HEK293T (cell line): ENCODE data around the gene SUPT4H1.

Experiments used
- CTCF ChIA-PET: fragments of 350-600 bp; formaldehyde crosslinking; extraction: SDS; loops from one replicate; lab custom pipeline; 2021; ENCODE audit warnings: antibody characterized with exemption, inconsistent platforms; lab: Yijun Ruan, JAX
- POLR2A ChIA-PET: fragments of 350-600 bp; formaldehyde crosslinking; extraction: SDS; loops from one replicate; lab custom pipeline; 2020; ENCODE audit warnings: antibody characterized with exemption, inconsistent platforms; lab: Yijun Ruan, JAX
- DNase-seq: peaks from one replicate; pipeline ENCODE4 v3.0.0; 2012; ENCODE audit warnings: mixed read lengths; ENCODE audit errors: extremely low spot score
- ARNT ChIP-seq: fragments of 450-650 bp; IDR thresholded peaks from 2 replicates; pipeline ENCODE4 v1.6.1; 2017; ENCODE audit warnings: mild to moderate bottlenecking
- BHLHE40 ChIP-seq: fragments of 450-650 bp; IDR thresholded peaks from 2 replicates; pipeline ENCODE4 v1.6.1; 2016; ENCODE audit warnings: mild to moderate bottlenecking, moderate library complexity, borderline replicate concordance
- CTBP1 ChIP-seq: fragments of 450-650 bp; IDR thresholded peaks from 2 replicates; pipeline ENCODE4 v1.6.1; 2016; ENCODE audit warnings: borderline replicate concordance
- FOXA1 ChIP-seq: fragments of 450-650 bp; IDR thresholded peaks from 2 replicates; pipeline ENCODE4 v1.6.1; 2016; ENCODE audit warnings: mild to moderate bottlenecking
- FOXK2 ChIP-seq: fragments of 450-650 bp; IDR thresholded peaks from 2 replicates; pipeline ENCODE4 v1.6.1; 2016; ENCODE audit warnings: mild to moderate bottlenecking
- FOXM1 ChIP-seq: fragments of 450-650 bp; IDR thresholded peaks from 2 replicates; pipeline ENCODE4 v1.6.1; 2017; ENCODE audit warnings: mild to moderate bottlenecking, borderline replicate concordance
- HDGF ChIP-seq: fragments of 450-650 bp; IDR thresholded peaks from 2 replicates; pipeline ENCODE4 v1.6.1; 2017; ENCODE audit warnings: antibody characterized with exemption, borderline replicate concordance
- L3MBTL2 ChIP-seq: fragments of 450-650 bp; conservative IDR thresholded peaks from 2 replicates; pipeline ENCODE4 v1.6.1; 2016; ENCODE audit warnings: mild to moderate bottlenecking
- LEF1 ChIP-seq: fragments of 450-650 bp; IDR thresholded peaks from 2 replicates; pipeline ENCODE4 v1.6.1; 2017; ENCODE audit warnings: mild to moderate bottlenecking, borderline replicate concordance
- NFRKB ChIP-seq: fragments of 450-650 bp; IDR thresholded peaks from 2 replicates; pipeline ENCODE4 v1.6.1; 2016; ENCODE audit warnings: mild to moderate bottlenecking, moderate library complexity
- PKNOX1 ChIP-seq: fragments of 450-650 bp; IDR thresholded peaks from 2 replicates; pipeline ENCODE4 v1.6.1; 2016
- SP1 ChIP-seq: fragments of 450-650 bp; IDR thresholded peaks from 2 replicates; pipeline ENCODE4 v1.6.1; 2017
- SUZ12 ChIP-seq: fragments of 450-650 bp; IDR thresholded peaks from 2 replicates; pipeline ENCODE4 v1.6.1; 2016; ENCODE audit warnings: mild to moderate bottlenecking
- TARDBP ChIP-seq: fragments of 450-650 bp; IDR thresholded peaks from 2 replicates; pipeline ENCODE4 v1.6.1; 2016
- ZNF384 ChIP-seq: fragments of 450-650 bp; IDR thresholded peaks from 2 replicates; pipeline ENCODE4 v1.6.1; 2016

The SUPT4H1 gene

DNA sequence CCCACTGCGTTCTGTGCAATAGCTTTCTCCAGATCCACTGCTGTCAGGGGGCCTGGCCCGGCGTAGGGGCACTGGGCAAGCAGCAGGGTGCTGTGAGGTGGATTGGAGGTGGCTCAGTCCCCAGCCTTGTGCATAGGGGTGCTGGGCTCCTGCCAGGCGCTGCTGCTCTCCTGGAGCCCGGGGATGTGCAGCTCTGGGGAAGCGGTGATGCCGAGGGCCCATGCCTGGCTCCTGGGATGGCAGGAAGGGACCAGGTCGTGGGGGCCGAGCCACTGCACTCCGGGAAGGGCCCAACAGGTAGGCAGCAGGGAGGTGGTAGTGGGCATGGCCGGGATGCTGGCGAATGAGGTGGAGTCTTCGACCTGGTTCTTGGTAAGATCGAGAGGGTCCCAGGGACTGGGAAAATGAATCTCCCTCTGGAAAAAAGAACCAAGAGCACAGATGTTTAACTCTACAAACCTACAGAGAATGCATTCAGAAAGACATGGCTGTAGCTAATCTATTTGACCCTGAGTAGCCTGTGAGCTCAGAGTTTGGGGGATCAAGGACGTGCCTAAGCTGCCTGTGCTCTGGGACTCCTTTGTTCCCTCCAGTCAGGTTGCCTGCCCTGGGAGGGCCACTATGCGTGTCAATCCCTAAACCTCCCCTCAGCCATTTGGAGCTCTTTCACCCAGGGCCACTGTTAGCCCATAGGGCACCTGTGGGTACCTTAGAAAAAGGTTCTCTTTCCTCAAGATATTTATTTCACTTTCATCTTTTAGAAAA, 6.6 kb upstream of the SUPT4H1 start:
- TF ChIP-seq LEF1 (no peak), FOXM1 (no peak)
- ChIA-PET CTCF (interaction anchor here (1.1 kb wide), 1 partner anchor 59 kb away, joined by 3 read pairs; the partner anchor contains the start of gene RNF43), POLR2A (no interaction called here)
- no peak for DNase-seq

- no peak for DNase-seq
- TF ChIP-seq L3MBTL2: no peak
- no peak for TF ChIP-seq ARNT
- TF ChIP-seq HDGF: no peak
- no peak for TF ChIP-seq NFRKB
- TF ChIP-seq SP1: no peak
- TF ChIP-seq LEF1: no peak
- no peak for TF ChIP-seq FOXK2
- POLR2A ChIA-PET: no interaction called here
- CTCF ChIA-PET: interaction anchor here (1.1 kb wide), 1 partner anchor 60 kb away, joined by 3 read pairs; the partner anchor contains the start of gene RNF43
Measured at GRCh38 chr17:58357312-58358297, 5.6 kb upstream of the SUPT4H1 start.

GRCh38 chr17:58356231-58356630, 4.2 kb upstream of the SUPT4H1 start:
- no peak for DNase-seq
- ChIA-PET CTCF (interaction anchor here (1.1 to 2.1 kb wide), 2 partner anchors 59 to 61 kb away, joined by 3 to 5 read pairs; partner anchors contain the start of gene RNF43), POLR2A (interaction anchor here (0.6 to 7.1 kb wide), 2 partner anchors 59 to 1121 kb away, joined by 3 to 234 read pairs; partner anchors contain the start of gene RNF43)
- TF ChIP-seq FOXK2: no peak
- TF ChIP-seq TARDBP: no peak
- TF ChIP-seq L3MBTL2: no peak

DNA sequence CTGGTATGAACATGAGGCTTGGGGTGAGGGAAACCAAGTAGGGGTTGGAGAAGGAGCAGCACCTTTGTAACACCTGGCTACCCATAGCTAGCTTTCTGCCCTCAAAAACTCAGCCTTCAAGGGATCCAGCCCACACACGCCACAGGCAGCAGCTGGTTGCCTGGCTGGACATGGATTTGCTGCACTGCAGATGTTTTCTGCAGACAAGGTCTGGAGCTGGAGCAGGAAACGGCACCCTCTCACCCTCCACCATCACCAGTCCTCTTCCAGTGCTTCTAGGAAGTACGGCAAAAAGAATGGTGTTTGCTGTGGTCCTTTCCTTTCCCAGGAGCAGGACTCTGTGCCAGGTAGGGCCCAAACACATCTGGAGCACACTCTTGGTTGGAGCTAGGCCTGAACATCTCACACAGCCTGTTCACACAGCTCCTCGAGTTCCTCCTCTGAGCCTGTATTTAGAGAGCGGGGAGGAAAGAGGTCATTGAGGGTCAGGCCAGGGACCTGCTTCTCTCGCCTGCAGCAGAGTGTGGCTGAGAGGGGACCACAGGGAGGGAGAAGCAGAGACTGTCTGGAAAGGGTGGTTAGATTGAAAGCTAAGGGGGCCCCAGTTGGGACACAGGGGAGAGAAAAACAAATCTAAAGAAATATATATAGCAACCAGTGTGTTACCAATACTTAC, 2.7 kb upstream of the SUPT4H1 start:
- CTCF ChIA-PET: interaction anchor here (1.0 to 2.1 kb wide), 3 partner anchors 11 to 62 kb away, joined by 3 to 5 read pairs (median 4); partner anchors contain the start of gene RNF43
- no peak for DNase-seq
- no peak for TF ChIP-seq L3MBTL2
- no peak for TF ChIP-seq PKNOX1
- TF ChIP-seq SUZ12: no peak
- no peak for TF ChIP-seq SP1
- no peak for TF ChIP-seq BHLHE40
- TF ChIP-seq HDGF: no peak
- TF ChIP-seq FOXK2: no peak
- no peak for TF ChIP-seq LEF1
- no peak for TF ChIP-seq CTBP1
- POLR2A ChIA-PET: interaction anchor here (1.4 to 7.1 kb wide), 3 partner anchors 10 to 61 kb away, joined by 5 to 234 read pairs (median 56); partner anchors contain the start of gene RNF43

DNA sequence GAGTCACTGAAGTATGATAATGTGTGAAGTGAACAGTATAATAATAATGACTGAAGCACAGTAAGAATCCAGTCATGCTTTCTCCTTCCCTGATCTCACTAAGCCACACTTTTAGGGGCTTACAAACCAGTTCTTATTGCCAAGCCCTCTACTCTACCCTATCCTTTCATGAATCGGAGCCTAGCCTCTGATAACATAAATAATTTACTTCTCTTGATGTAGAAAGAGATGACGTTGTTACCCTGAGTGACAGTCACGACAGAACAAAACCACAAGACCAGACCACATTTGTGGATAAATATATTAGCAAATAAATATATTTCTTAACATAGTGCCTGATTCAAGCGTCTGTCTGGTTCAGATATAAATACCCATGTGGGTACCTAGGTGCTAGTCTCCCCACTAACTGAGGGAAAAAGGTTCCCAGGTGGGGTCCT, 1.4 kb upstream of the SUPT4H1 start:
- TF ChIP-seq FOXA1 (no peak), PKNOX1 (no peak), FOXK2 (no peak), CTBP1 (no peak), ZNF384 (no peak)
- no peak for DNase-seq
- POLR2A ChIA-PET: interaction anchor here (0.7 to 7.1 kb wide), 17 partner anchors 7 to 160 kb away, joined by 3 to 234 read pairs (median 18); partner anchors contain the start of gene RNF43
- CTCF ChIA-PET: interaction anchor here (0.7 to 3.0 kb wide), 2 partner anchors 19 to 63 kb away, joined by 4 to 15 read pairs; partner anchors contain the start of gene RNF43

DNA sequence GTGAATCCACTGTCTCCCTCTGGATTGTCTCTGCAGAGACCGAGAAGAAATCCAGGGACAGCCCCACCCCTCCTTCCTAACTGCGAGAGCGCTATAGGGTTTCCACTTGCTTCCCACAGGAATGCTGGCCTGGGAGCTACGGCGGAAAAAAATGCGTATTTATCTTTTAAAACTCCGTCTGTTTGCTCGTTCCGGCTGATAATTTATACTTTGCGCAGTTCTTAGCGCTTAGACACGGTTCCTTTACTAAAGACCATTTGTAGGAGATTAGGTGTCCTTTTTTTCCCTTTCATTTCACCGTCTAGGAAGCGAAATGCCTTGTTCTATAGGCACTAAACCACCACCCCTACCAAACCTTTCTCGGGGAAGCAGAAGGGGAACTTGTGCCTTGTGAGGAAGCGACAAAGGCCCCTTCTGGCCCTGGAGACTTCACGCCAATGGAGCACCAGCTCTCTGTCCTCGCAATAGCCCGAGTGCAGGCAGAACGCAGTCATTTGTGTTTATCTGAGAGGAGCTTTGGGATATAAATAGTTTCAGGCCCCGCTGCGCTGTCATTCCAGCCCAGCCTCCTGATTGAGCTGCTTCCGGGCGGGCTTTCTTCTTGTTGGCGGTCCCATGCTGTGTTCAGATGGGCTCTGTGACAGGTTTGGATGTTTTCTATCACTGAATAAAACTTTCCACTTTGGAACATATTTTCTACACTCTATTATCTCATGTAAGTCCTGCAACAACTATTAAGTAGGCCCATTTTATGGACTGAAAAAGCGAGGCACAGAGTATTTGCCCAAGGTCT, 791 bp upstream of the SUPT4H1 start:
- POLR2A ChIA-PET: interaction anchor here (0.6 to 7.1 kb wide), 51 partner anchors 8 to 754 kb away, joined by 3 to 234 read pairs (median 6); partner anchors contain the start of genes MTMR4, RNF43 and TRIM37
- CTCF ChIA-PET: interaction anchor here (0.6 to 3.0 kb wide), 7 partner anchors 20 to 149 kb away, joined by 3 to 15 read pairs (median 4); partner anchors contain the start of gene RNF43
- TF ChIP-seq PKNOX1 (peak; percentile 39), NFRKB (no peak)
- DNase-seq: peak; percentile 56
